ENCODE measurements around the gene CGNL1.

CGNL1 gene

GRCh38 chr15:57485869-57486268, 109.6 kb downstream of the CGNL1 start:
- Histone ChIP-seq H2AFZ (ENCODE audit: low read depth) (no peak overlapping the region), H3K4me3 (IDR thresholded peaks at IDR 0.05; ENCODE audit: insufficient read depth, low read depth, low read length) (no peak overlapping the region), H3K9ac (no peak overlapping the region), H4K20me1 (ENCODE audit: insufficient read depth) (no peaks in the 10 kb centered on the region), H3K27me3 (ENCODE audit: insufficient read depth, low read depth) (no peaks in the 10 kb centered on the region), H3K4me2 (no peak overlapping the region), H3K27ac (no peak overlapping the region), H3K4me1 (ENCODE audit: low read depth, poor library complexity, severe bottlenecking) (no peaks in the 10 kb centered on the region), H3K79me2 (ENCODE audit: insufficient read depth, low read depth) (no peaks in the 10 kb centered on the region), H3K36me3 (ENCODE audit: insufficient read depth) (no peaks in the 10 kb centered on the region)
- TF ChIP-seq CTCF (conservative IDR thresholded peaks at IDR 0.05; ENCODE audit: low read depth, low read length): no peak

GRCh38 chr15:57486833-57487232, 110.5 kb downstream of the CGNL1 start:
- no peak overlapping the region for H3K27ac ChIP-seq
- H3K36me3 ChIP-seq (ENCODE audit: insufficient read depth): no peaks in the 10 kb centered on the region
- H4K20me1 ChIP-seq (ENCODE audit: insufficient read depth): no peaks in the 10 kb centered on the region
- H3K9ac ChIP-seq: no peak overlapping the region
- no peak overlapping the region for H2AFZ ChIP-seq (ENCODE audit: low read depth)
- no peak overlapping the region for H3K4me3 ChIP-seq (IDR thresholded peaks at IDR 0.05; ENCODE audit: insufficient read depth, low read depth, low read length)
- no peak overlapping the region for H3K4me2 ChIP-seq
- no peaks in the 10 kb centered on the region for H3K79me2 ChIP-seq (ENCODE audit: insufficient read depth, low read depth)
- H3K27me3 ChIP-seq (ENCODE audit: insufficient read depth, low read depth): no peaks in the 10 kb centered on the region
- H3K4me1 ChIP-seq (ENCODE audit: low read depth, poor library complexity, severe bottlenecking): no peaks in the 10 kb centered on the region
- no peak for TF ChIP-seq CTCF (conservative IDR thresholded peaks at IDR 0.05; ENCODE audit: low read depth, low read length)

- H3K79me2 ChIP-seq (ENCODE audit: insufficient read depth, low read depth): no peaks in the 10 kb centered on the region
- no peaks in the 10 kb centered on the region for H3K4me1 ChIP-seq (ENCODE audit: low read depth, poor library complexity, severe bottlenecking)
- no peak overlapping the region for H2AFZ ChIP-seq (ENCODE audit: low read depth)
- H3K36me3 ChIP-seq (ENCODE audit: insufficient read depth): no peaks in the 10 kb centered on the region
- no peak overlapping the region for H3K9ac ChIP-seq
- H3K27ac ChIP-seq: no peak overlapping the region
- no peak overlapping the region for H3K4me2 ChIP-seq
- no peak for TF ChIP-seq CTCF (conservative IDR thresholded peaks at IDR 0.05; ENCODE audit: low read depth, low read length)
- H3K27me3 ChIP-seq (ENCODE audit: insufficient read depth, low read depth): no peaks in the 10 kb centered on the region
- no peak overlapping the region for H3K4me3 ChIP-seq (IDR thresholded peaks at IDR 0.05; ENCODE audit: insufficient read depth, low read depth, low read length)
- no peaks in the 10 kb centered on the region for H4K20me1 ChIP-seq (ENCODE audit: insufficient read depth)
Observed at GRCh38 chr15:57489122-57489521, 112.8 kb downstream of the CGNL1 start.

- Histone ChIP-seq H3K4me1 (ENCODE audit: low read depth, poor library complexity, severe bottlenecking) (no peaks in the 10 kb centered on the region), H4K20me1 (ENCODE audit: insufficient read depth) (no peaks in the 10 kb centered on the region), H3K4me2 (no peak overlapping the region), H3K27ac (no peak overlapping the region), H2AFZ (ENCODE audit: low read depth) (no peak overlapping the region), H3K79me2 (ENCODE audit: insufficient read depth, low read depth) (no peaks in the 10 kb centered on the region), H3K9ac (no peak overlapping the region), H3K4me3 (IDR thresholded peaks at IDR 0.05; ENCODE audit: insufficient read depth, low read depth, low read length) (no peak overlapping the region), H3K36me3 (ENCODE audit: insufficient read depth) (no peaks in the 10 kb centered on the region), H3K27me3 (ENCODE audit: insufficient read depth, low read depth) (no peaks in the 10 kb centered on the region)
- no peak for TF ChIP-seq CTCF (conservative IDR thresholded peaks at IDR 0.05; ENCODE audit: low read depth, low read length)
Observed at GRCh38 chr15:57493351-57493750, 117.0 kb downstream of the CGNL1 start.

- Histone ChIP-seq H3K27me3 (ENCODE audit: insufficient read depth, low read depth) (no peaks in the 10 kb centered on the region), H3K9ac (no peak overlapping the region), H3K4me1 (ENCODE audit: low read depth, poor library complexity, severe bottlenecking) (no peaks in the 10 kb centered on the region), H3K36me3 (ENCODE audit: insufficient read depth) (no peaks in the 10 kb centered on the region), H2AFZ (ENCODE audit: low read depth) (no peak overlapping the region), H4K20me1 (ENCODE audit: insufficient read depth) (no peaks in the 10 kb centered on the region), H3K4me3 (IDR thresholded peaks at IDR 0.05; ENCODE audit: insufficient read depth, low read depth, low read length) (no peak overlapping the region), H3K79me2 (ENCODE audit: insufficient read depth, low read depth) (no peaks in the 10 kb centered on the region), H3K4me2 (no peak overlapping the region), H3K27ac (no peak overlapping the region)
- no peak for TF ChIP-seq CTCF (conservative IDR thresholded peaks at IDR 0.05; ENCODE audit: low read depth, low read length)
Observed at GRCh38 chr15:57494581-57494980, 118.3 kb downstream of the CGNL1 start.

Data from KMS-11 (cell line).